A673 (cell line): ENCODE measurements around the gene NAALADL2.

Experiments
- EZH2 ChIP-seq: fragments of 200-600 bp; sonication (generic); IDR thresholded peaks from 2 replicates; pipeline ENCODE4 v1.6.1; 2017; ENCODE audit warnings: borderline replicate concordance, low read depth, mild to moderate bottlenecking, mixed read lengths, antibody characterized with exemption, low read length; ENCODE audit not compliant: poor library complexity, severe bottlenecking
- TF ChIP-seq, protein P1 (sequence below): fragments of 300-800, 200-600 bp; sonication (generic); conservative IDR thresholded peaks from 2 replicates; pipeline ENCODE4 v1.5.1; 2017; ENCODE audit warnings: low read depth, mild to moderate bottlenecking, antibody characterized with exemption, low read length, moderate library complexity, mixed read lengths

DNA sequence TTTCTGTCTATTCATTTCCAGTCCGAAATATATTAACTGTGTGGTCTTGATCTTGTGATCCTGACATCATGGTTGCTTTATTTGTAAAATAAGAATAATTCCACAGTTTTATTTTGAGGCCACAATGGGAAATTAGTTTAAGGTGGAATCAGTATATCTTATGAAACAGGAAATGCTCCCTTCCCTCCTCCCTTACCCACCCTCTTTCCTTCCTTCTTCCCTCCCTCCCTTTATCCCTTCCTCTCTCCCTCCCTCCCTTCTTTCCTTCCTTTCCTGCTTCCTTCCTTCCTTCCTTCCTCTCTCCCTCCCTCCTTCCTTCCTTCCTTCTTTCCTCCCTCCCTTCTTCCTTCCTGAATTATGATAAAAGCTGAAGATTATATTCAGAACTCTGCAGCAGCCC lies 452.3 kb downstream of the NAALADL2 start:
- TF ChIP-seq, protein P1, sequence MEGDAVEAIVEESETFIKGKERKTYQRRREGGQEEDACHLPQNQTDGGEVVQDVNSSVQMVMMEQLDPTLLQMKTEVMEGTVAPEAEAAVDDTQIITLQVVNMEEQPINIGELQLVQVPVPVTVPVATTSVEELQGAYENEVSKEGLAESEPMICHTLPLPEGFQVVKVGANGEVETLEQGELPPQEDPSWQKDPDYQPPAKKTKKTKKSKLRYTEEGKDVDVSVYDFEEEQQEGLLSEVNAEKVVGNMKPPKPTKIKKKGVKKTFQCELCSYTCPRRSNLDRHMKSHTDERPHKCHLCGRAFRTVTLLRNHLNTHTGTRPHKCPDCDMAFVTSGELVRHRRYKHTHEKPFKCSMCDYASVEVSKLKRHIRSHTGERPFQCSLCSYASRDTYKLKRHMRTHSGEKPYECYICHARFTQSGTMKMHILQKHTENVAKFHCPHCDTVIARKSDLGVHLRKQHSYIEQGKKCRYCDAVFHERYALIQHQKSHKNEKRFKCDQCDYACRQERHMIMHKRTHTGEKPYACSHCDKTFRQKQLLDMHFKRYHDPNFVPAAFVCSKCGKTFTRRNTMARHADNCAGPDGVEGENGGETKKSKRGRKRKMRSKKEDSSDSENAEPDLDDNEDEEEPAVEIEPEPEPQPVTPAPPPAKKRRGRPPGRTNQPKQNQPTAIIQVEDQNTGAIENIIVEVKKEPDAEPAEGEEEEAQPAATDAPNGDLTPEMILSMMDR, result no peak
- TF ChIP-seq EZH2, result no peak
